K562 treated with DMSO at 1 percent for 4 hours (cell line): ENCODE data around the gene CCT8L2. TPM values are rescaled to one million over a fixed set of nuclear protein-coding genes. Genes with fewer than 3 reads are reported as not detected.

Experiments
- total RNA-seq: library from RNA; unstranded; fragments of 300-600 nt; gene quantifications from 2 replicates; pipeline ENCODE4 v1.2.3, GENCODE V29; 2022; ENCODE audit not compliant: insufficient read depth

Gene CCT8L2, protein sequence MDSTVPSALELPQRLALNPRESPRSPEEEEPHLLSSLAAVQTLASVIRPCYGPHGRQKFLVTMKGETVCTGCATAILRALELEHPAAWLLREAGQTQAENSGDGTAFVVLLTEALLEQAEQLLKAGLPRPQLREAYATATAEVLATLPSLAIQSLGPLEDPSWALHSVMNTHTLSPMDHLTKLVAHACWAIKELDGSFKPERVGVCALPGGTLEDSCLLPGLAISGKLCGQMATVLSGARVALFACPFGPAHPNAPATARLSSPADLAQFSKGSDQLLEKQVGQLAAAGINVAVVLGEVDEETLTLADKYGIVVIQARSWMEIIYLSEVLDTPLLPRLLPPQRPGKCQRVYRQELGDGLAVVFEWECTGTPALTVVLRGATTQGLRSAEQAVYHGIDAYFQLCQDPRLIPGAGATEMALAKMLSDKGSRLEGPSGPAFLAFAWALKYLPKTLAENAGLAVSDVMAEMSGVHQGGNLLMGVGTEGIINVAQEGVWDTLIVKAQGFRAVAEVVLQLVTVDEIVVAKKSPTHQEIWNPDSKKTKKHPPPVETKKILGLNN
- not detected in 2 replicates for total RNA-seq

DNA sequence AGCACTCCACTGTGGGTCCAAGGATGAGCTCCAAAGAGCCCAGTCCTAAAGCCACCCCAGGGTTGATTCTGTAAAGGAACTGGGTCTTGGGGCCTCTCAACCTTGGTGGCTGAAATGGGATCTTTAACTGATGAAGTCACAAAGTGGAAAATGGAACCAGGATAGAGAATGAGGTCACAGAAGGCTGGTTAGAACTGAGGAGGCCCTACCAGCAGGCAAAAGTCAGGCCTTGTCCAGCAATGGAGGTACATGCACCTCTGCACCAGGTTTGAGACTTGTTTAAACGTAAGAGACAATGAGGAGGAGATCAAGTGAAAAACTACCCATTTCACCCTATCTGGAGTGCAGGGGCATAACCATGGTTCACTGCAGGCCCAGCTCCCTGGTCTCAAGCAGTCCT, at the start of gene CCT8L2:
TSS of gene CCT8L2 (minus strand) at position 101 of the 400 bp plus-strand sequence. CDS start 260 bp downstream, outside the sequence.

Other genes with a start within 250 kb of the CCT8L2 start
- gene XKR3, start 232.6 kb upstream of the CCT8L2 start, total RNA-seq, result 6.2 and 7.6 TPM in 2 replicates